ENCODE measurements around the gene PDLIM3. TPM values are rescaled to one million over a fixed set of nuclear protein-coding genes. Genes with fewer than 3 reads are reported as not detected.

PDLIM3 gene
- total RNA-seq, 4 donors from 2014 or later: 1,279 to 2,098 (median 1,627) TPM

DNA sequence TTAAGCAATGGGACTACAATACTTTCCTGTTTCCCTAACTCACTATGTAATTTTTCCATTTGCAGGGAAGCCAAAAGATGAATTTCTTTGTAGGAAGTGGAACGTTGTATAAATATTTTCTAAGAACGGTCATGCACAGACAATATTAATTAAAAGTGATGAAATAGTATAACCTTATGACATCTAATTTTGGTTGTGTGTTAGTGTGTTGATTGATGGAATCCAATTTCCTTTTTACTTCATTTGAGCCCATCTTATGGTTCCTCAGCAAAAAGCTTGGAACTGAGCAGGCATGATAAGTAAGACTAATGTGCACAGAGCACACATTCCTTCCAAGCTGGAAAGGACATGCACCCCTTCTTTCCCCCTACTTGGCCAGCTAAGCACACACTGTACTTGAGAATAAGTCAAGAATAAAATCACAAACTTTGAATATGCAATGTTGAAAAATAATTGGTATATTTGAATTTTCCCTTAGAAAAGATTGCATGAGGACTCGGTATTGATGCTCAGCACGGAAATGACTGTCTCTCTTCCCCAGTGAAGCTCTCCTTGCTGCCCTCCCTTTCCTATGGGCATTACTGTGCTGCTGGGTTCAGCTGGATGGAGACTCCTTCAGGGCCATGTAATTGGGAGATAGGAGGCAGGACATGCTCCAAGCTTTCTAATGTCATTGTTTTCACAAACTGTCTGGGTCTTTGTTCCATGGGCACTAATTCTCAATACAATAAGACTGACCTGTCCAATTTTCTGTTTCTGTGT is 19.2 kb upstream of the PDLIM3 start:
- peak; percentile 57 for DNase-seq (ENCODE audit: extremely low spot score)
- intact Hi-C loops (cut with DNase I): no loop called here
- Histone ChIP-seq H3K36me3 (no peaks in the 10 kb centered on the region), H3K4me3 (no peak overlapping the region), H3K27ac (replicated peaks in 1 of 4) (peak overlapping the region; percentile 68 to 76 (median 70)), H3K4me1 (peaks cover 3 to 57% (median 47%) of the 10 kb centered on the region in 4 donors), H3K9me3 (no peaks in the 10 kb centered on the region), H3K27me3 (no peaks in the 10 kb centered on the region)
- 24% methylated on average over 4 of the region's 4 CpGs for WGBS
- peak; percentile 29 to 52 for TF ChIP-seq POLR2AphosphoS5 (IDR thresholded peaks at IDR 0.05)
- no peak for TF ChIP-seq EP300 (IDR thresholded peaks at IDR 0.05)
- TF ChIP-seq POLR2A (IDR thresholded peaks at IDR 0.05; ENCODE audit: low read depth): no peak
- no peak for TF ChIP-seq CTCF (IDR thresholded peaks at IDR 0.05)

- 51% methylated on average over 2 of the region's 2 CpGs for WGBS
- TF ChIP-seq CTCF (IDR thresholded peaks at IDR 0.05) (no peak), POLR2A (IDR thresholded peaks at IDR 0.05; ENCODE audit: low read depth) (no peak), EP300 (IDR thresholded peaks at IDR 0.05) (no peak)
- peaks cover 0 to 51% (median 42%) of the 10 kb centered on the region in 4 donors for H3K4me1 ChIP-seq
- H3K4me3 ChIP-seq: no peak overlapping the region
- peak; percentile 47 for DNase-seq (ENCODE audit: extremely low spot score)
- H3K27me3 ChIP-seq: no peaks in the 10 kb centered on the region
- H3K9me3 ChIP-seq: no peaks in the 10 kb centered on the region
- intact Hi-C loops (cut with DNase I): no loop called here
- H3K36me3 ChIP-seq: no peaks in the 10 kb centered on the region
- peak overlapping the region; percentile 62 to 76 (median 69) for H3K27ac ChIP-seq (replicated peaks in 1 of 4)
Measured at GRCh38 chr4:185552254-185552653, 16.9 kb upstream of the PDLIM3 start.

GRCh38 chr4:185550933-185551332 is 15.6 kb upstream of the PDLIM3 start:
- DNase-seq (ENCODE audit: extremely low spot score): peak; percentile 29
- 41% methylated on average over 1 of the region's 1 CpG for WGBS
- H3K36me3 ChIP-seq: no peaks in the 10 kb centered on the region
- H3K4me3 ChIP-seq: no peak overlapping the region
- H3K27me3 ChIP-seq: no peaks in the 10 kb centered on the region
- H3K27ac ChIP-seq (replicated peaks in 1 of 4): peak overlapping the region; percentile 62 to 76 (median 69)
- H3K9me3 ChIP-seq: no peaks in the 10 kb centered on the region
- TF ChIP-seq EP300 (IDR thresholded peaks at IDR 0.05): no peak
- peak in 1 of 2 donors; percentile 40 for TF ChIP-seq POLR2AphosphoS5 (IDR thresholded peaks at IDR 0.05)
- intact Hi-C loops (cut with DNase I): no loop called here
- peaks cover 0 to 51% (median 42%) of the 10 kb centered on the region in 4 donors for H3K4me1 ChIP-seq

GRCh38 chr4:185549095-185549639 is 13.9 kb upstream of the PDLIM3 start:
- Histone ChIP-seq H3K4me1 (peaks cover 0 to 39% (median 31%) of the 10 kb centered on the region in 4 donors), H3K27me3 (no peaks in the 10 kb centered on the region), H3K4me3 (no peak overlapping the region), H3K36me3 (no peaks in the 10 kb centered on the region), H3K27ac (replicated peaks in 1 of 4) (no peak overlapping the region), H3K9me3 (no peaks in the 10 kb centered on the region)
- TF ChIP-seq POLR2AphosphoS5 (IDR thresholded peaks at IDR 0.05) (no peak), POLR2A (IDR thresholded peaks at IDR 0.05; ENCODE audit: low read depth) (no peak), EP300 (IDR thresholded peaks at IDR 0.05) (no peak), CTCF (IDR thresholded peaks at IDR 0.05) (no peak)
- intact Hi-C loops (cut with DNase I): no loop called here
- DNase-seq (ENCODE audit: extremely low spot score): no peak
- 72% methylated on average over 2 of the region's 2 CpGs for WGBS

- 89% methylated on average over 1 of the region's 1 CpG for WGBS
Measured at GRCh38 chr4:185548587-185548986, 13.3 kb upstream of the PDLIM3 start.

More at GRCh38 chr4:185548587-185548986, 13.3 kb upstream of the PDLIM3 start:
- H3K27ac ChIP-seq (replicated peaks in 1 of 4): no peak overlapping the region
- peaks cover 0 to 34% (median 25%) of the 10 kb centered on the region in 4 donors for H3K4me1 ChIP-seq
- TF ChIP-seq POLR2AphosphoS5 (IDR thresholded peaks at IDR 0.05) (no peak), POLR2A (IDR thresholded peaks at IDR 0.05; ENCODE audit: low read depth) (no peak), CTCF (IDR thresholded peaks at IDR 0.05) (no peak), EP300 (IDR thresholded peaks at IDR 0.05) (no peak)
- H3K27me3 ChIP-seq: no peaks in the 10 kb centered on the region
- intact Hi-C loops (cut with DNase I): no loop called here
- DNase-seq (ENCODE audit: extremely low spot score): peak; percentile 31
- no peak overlapping the region for H3K4me3 ChIP-seq
- H3K9me3 ChIP-seq: no peaks in the 10 kb centered on the region
- no peaks in the 10 kb centered on the region for H3K36me3 ChIP-seq

Measured in esophagus muscularis mucosa (tissue), 4 donors.